CD4-positive, alpha-beta T cell treated with Interferon gamma for 1 hour (primary cell): ENCODE measurements around the gene TBC1D5.

Source experiments
- DNase-seq: peaks from one replicate; pipeline ENCODE4 v3.0.0-alpha.2; 2020

Gene TBC1D5

GRCh38 chr3:17261627-17262369, 480.6 kb downstream of the TBC1D5 start:
- DNase-seq = no peak

- DNase-seq = no peak
Observed at GRCh38 chr3:17260257-17260656, 482.2 kb downstream of the TBC1D5 start.

- DNase-seq = no peak
Observed at GRCh38 chr3:17259685-17260084, 482.7 kb downstream of the TBC1D5 start.

GRCh38 chr3:17258823-17259436, 483.5 kb downstream of the TBC1D5 start:
- no peak for DNase-seq

GRCh38 chr3:17257269-17257668, 485.2 kb downstream of the TBC1D5 start:
- no peak for DNase-seq

- DNase-seq = no peak
Observed at GRCh38 chr3:17243621-17244020, 498.8 kb downstream of the TBC1D5 start.

GRCh38 chr3:17239417-17239816, 503.0 kb downstream of the TBC1D5 start:
- no peak for DNase-seq

- DNase-seq = no peak
Observed at GRCh38 chr3:17238023-17238422, 504.4 kb downstream of the TBC1D5 start.

GRCh38 chr3:17235310-17235709, 507.1 kb downstream of the TBC1D5 start:
- no peak for DNase-seq

- DNase-seq = no peak
Observed at GRCh38 chr3:17234382-17234781, 508.0 kb downstream of the TBC1D5 start.

- peak; percentile 13 for DNase-seq
Observed at GRCh38 chr3:17233398-17233800, 509.0 kb downstream of the TBC1D5 start.

GRCh38 chr3:17232442-17232841, 510.0 kb downstream of the TBC1D5 start:
- DNase-seq = no peak

- no peak for DNase-seq
Observed at GRCh38 chr3:17231537-17232261, 510.7 kb downstream of the TBC1D5 start.

GRCh38 chr3:17227472-17227871, 515.0 kb downstream of the TBC1D5 start:
- no peak for DNase-seq

- DNase-seq = no peak
Observed at GRCh38 chr3:17221529-17221928, 520.9 kb downstream of the TBC1D5 start.

GRCh38 chr3:17219593-17219992, 522.8 kb downstream of the TBC1D5 start:
- no peak for DNase-seq

- DNase-seq = no peak
Observed at GRCh38 chr3:17218587-17218986, 523.8 kb downstream of the TBC1D5 start.

GRCh38 chr3:17217588-17217987, 524.8 kb downstream of the TBC1D5 start:
- no peak for DNase-seq

GRCh38 chr3:17213102-17213501, 529.3 kb downstream of the TBC1D5 start:
- no peak for DNase-seq

GRCh38 chr3:17207979-17208378, 534.5 kb downstream of the TBC1D5 start:
- no peak for DNase-seq

- no peak for DNase-seq
Observed at GRCh38 chr3:17207019-17207418, 535.4 kb downstream of the TBC1D5 start.

- no peak for DNase-seq
Observed at GRCh38 chr3:17204049-17204650, 538.3 kb downstream of the TBC1D5 start.

- no peak for DNase-seq
Observed at GRCh38 chr3:17201538-17201937, 540.9 kb downstream of the TBC1D5 start.
